HG03342 (cell line): ENCODE results near the gene DIP2A.
"Not testable (repeated sequence)": the region's sequence is repeated elsewhere in the genome, so short reads cannot be mapped to it uniquely, and the experiment has no call there.

ENCODE experiments used
- ATAC-seq: cut with Tn5 transposase; IDR thresholded peaks from one replicate; pipeline ENCODE4 v1.9.1; 2021; ENCODE audit warnings: mild to moderate bottlenecking, moderate library complexity; ENCODE audit not compliant: unreplicated experiment

DIP2A gene

DNA sequence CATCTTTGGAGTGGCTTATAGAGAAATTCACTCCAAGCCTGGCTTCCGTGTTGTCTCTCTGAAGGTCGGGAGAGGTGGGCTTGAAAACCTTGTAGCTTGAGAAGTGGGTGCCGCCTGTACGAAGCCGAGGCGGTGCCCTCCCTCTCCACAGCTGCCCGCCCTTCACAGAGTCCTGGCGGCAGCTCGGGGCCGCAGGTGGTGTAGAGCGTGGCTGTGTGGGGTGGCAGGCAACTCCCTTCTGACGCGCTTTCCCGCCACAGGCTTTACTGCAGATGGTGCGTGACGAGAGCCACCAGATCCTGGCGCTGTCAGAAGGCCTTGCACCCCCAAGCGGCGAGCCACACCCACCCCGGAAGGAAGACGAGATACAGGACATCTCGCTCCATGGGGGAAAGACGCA is 33.1 kb upstream of the DIP2A start:
- no peak for ATAC-seq

DNA sequence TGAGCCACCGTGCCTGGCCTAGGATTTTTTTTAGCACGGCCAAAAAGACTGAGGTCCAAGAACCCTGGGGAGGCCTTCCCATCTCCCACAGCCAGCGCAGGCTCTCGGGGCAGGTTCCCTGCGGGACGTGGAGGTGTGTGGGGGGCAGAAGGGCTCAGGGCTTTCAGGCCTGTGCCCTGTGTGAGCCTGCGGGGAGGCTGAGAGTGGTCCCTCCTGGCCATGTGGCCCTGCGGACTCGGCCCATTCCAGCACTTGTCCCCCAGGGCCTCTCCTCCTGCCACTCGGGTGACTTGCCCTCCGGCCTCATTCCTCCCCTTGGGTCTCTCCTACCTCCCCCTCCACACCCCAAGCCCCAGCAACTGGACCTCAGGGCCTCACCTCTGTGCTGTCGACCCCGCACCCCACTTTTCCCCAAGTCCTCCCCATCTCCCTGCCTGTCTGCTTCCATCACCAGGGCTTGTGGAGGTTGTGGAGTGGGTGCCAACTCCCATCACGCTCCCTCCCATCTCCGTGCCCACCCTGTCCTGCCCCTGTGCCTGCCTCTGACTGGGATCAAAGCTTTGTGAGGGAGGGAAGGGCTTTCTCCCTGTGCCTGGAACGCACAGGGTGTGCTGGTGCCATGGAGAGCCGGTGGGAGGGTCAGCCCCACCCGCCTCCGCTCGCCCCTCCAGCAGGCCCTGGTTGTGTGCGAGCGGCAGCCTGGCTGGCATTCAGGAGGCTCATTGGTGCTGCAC is 32.2 kb upstream of the DIP2A start:
- ATAC-seq = no peak

DNA sequence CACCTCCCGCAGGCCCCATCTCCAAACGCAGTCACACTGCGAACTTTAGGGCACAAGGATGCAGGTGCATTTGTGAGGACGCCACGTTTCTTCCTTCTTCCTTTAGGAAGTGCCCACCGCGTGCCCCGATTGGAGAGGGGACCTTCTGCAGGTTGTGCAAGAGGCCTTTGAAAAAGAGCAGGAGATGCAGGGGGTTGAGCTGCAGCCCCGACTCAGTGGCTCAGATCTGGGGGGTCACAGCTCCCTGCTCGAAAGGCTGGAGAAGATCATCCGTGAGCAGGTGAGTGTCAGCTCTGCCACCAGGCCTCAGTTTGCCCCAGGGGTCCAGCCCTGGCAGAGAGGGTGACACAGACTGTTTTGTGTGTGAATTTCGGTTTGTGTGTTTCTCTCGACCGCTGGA is 31.2 kb upstream of the DIP2A start:
- no peak for ATAC-seq

DNA sequence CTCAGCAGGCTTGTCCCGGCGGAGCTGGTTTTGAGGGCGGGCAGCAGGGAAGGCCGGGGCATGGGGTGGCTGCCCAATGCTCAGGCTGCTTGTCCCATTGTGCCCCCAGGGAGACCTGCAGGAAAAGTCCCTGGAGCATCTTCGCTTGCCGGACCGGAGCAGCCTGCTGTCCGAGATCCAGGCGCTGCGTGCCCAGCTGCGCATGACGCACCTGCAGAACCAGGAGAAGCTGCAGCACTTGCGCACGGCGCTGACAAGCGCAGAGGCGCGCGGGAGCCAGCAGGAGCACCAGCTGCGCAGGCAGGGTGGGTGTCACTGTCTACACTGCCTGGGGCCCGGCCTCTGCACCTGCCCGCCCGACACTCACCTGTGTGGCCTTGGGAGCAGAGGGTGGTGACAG is 30.4 kb upstream of the DIP2A start:
- no peak for ATAC-seq

DNA sequence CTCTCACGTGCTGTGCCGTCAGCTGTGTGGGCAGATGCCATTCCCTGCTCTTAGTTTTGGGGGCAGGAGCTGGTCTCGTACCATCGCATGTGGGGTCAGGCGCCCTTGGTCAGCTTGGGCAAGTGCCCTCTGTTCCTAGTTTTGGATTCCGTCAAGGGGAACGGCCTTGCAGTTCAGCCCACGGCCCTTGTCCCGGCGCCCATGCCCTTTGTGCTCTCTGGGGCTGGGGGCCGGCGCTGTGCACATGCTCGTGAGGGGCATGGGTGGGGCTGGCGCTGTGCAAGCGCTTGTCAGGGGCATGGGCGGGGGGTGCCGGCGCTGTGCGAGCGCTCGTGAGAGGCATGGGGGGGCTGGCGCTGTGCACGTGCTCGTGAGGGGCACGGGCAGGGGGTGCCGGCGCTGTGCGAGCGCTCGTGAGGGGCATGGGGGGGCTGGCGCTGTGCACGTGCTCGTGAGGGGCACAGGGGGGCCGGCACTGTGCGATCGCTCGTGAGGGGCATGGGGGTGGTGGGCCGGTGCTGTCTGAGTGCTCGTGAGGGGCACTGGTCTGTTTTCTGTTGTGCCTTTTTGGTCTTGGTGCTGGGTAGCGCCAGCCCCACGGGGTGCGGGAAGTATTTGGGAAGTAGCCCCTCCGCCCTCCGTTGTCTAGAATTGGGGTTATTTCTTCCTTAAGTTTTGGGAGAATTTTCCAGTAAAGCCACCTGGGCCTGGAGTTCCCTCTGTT is 29.5 kb upstream of the DIP2A start:
- no peak for ATAC-seq

DNA sequence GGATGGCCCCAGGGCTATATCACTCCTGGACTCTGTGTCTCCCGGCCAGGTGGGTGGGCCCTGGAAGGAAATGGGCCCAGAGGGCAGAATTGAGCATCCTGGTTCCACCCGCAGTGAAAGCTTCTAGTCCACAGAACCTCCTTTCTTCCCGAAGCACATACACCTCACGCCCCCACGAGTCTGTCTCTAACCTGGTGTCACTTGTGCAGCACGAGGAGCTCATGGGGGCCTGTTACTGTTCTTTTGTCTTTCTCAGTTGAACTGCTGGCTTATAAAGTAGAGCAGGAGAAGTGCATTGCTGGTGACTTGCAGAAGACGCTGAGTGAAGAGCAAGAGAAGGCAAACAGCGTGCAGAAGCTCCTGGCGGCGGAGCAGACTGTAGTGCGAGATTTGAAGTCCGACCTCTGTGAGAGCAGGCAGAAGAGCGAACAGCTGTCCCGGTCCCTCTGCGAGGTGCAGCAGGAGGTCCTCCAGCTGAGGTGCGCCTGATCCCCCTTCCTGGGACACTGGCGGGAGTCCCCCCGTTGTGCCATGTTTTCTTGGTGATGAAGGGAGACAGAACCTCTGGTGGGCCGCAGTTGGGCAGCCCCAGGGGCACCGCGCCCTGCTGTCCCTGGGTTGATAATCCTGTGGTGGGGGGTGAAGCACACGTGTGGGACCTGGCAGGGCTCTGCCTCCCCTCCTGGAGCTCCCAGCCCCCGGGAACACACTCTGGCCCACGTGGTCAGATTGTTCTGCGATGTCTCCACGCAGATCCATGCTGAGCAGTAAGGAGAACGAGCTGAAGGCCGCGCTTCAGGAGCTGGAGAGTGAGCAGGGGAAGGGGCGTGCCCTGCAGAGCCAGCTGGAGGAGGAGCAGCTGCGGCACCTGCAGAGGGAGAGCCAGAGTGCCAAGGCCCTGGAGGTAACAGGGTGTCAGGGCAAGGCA is 28.7 kb upstream of the DIP2A start:
- no peak for ATAC-seq

DNA sequence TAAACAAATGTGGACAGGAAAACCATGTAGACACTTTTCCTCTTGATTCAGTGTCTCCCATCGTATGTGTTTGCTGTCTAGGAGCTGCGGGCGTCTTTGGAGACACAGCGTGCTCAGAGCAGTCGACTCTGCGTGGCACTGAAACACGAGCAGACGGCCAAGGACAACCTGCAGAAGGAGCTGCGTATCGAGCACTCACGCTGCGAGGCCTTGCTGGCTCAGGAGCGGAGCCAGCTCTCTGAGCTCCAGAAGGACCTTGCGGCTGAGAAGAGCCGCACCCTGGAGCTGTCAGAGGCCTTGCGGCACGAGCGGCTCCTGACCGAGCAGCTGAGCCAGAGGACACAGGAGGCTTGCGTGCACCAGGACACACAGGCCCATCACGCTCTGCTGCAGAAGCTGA is 27.2 kb upstream of the DIP2A start:
- no peak for ATAC-seq

DNA sequence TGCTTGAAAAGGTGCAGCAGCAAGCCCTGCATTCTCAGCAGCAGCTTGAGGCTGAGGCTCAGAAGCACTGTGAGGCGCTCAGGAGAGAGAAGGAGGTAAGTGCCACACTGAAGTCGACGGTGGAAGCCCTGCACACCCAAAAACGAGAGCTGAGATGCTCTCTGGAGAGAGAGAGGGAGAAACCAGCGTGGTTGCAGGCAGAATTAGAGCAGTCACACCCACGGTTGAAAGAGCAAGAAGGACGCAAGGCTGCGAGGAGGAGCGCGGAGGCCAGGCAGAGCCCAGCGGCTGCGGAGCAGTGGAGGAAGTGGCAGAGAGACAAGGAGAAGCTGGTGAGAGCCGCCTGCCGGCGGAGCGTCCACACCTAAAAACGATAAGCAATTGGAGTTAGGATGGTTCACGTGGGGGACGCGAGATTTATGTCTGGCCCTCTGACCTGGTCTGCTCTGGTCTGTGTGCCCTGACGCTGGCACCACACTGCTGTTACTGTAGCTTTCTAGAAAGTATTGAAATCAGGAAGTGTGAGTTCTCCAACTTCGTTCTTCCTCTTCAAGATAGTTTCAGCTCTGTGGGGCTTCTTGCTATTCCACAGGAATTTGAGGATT is 26.7 kb upstream of the DIP2A start:
- no peak for ATAC-seq

DNA sequence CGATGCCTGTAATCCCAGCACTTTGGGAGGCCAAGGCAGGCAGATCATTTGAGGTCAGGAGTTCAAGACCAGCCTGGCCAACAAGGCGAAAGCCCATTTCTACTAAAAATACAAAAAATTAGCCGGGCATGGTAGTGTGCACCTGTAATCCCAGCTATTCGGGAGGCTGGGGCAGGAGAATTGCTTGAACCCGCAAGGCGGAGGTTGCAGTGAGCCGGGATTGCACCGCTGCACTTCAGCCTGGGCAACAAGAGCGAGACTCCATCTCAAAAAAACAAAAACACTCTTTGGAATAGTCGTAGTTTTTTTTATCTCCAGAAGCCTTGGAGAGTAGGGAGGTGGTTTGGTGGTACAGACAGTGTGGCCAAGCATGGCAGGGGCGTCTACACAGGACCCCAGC is 25.6 kb upstream of the DIP2A start:
- not testable (repeated sequence) for ATAC-seq

DNA sequence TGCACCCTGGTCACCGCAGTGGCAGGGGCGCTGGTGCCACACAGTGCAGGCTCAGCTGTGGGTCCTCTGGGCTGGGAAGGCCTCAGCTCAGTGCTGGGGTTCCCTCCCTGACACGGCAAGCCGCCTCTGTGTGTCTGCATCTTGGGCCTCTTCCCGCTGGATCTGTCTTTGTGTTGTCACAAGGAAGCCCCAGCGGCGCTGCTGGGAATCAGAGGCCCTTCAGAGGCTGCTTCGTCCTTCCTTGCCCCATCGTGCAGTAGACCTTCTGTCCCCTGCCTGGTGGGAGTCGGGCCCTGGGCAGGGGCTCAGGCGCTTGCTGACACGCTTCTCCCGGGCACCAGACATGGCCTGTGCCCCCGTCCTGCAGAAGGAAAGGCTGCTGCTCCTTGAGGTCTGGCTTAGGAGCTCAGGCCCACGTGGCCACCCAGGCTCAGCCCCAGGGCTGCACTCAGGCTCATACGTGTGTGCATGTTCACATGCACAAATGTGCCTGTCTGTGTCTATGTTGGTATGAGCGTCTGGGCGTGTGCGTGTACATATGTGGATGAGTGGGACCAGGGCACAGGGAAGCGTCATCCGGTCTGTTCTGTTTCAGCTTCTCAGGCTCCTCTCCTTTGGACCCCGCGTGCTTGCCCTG is 24.3 kb upstream of the DIP2A start:
- ATAC-seq = no peak

DNA sequence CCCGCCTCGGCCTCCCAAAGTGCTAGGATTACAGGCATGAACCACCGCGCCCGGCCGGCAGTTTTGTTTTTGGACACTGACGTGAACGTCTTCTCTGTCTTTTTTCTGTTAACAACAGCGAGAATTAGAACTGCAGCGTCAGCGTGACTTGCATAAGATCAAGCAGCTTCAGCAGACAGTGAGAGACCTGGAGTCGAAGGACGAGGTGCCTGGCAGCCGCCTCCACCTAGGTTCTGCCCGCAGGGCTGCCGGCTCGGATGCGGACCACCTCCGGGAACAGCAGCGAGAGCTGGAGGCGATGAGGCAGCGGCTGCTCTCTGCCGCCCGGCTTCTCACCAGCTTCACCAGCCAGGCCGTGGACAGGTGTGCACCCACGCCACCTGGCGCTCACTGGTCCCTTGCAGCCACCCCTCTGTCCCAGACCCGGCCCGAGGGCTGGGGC is 22.9 kb upstream of the DIP2A start:
- no peak for ATAC-seq

DNA sequence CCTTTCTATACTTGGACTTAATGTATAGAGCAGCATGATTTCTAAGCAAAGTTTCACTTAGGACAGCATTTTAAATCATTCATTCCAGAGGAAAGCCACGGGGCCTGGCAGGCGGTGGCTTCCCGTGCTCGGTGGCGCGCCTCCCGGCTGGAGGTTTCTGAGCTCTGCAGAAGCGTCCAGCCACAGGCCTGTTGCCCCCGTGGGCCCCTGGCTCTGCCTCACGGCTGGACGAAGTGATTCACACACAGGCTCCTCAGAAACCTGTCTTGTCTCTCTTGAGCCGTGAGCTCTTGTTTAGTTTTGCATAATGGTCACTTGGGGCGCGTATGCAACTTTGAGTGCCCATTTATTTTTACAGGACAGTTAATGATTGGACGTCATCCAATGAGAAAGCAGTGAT is 22.1 kb upstream of the DIP2A start:
- ATAC-seq = no peak

DNA sequence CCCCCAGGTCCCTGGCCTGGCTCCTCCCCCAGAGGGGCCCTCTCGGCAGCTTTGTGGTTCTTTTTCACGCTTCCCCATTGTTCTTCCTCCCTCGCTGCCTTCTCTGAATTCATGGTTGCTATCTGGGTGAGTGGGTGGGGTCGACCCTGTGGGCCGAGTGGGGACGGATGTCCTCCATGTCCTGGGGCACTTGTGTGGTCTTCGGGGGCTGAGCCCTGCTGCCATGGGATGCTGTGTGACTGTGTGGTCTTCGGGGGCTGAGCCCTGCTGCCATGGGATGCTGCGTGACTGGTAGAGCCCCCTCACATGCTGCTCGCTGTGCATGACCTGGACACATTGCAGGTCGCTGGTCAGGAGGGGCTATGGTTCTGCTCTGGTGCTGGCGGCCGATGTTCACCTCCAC is 21.6 kb upstream of the DIP2A start:
- no peak for ATAC-seq

DNA sequence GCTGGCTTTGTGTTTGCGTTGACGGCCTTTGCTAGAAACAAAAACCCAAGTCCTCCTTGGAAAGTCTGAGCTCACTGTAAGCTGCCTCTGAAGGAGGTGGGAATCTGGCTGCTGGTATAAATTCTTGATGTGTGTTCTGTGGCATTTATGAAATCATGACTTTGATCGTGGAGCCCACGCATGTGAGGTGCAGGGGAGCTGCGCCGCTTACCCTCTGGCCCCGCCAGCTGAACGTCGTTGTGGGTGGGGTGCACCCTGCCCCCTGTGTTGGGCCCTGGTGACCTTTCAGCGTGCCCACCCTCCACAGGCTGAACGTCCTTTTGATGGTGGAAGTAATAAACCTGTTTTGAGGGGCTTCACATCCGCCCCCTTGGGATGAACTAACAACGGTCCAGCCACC is 21.2 kb upstream of the DIP2A start:
- no peak for ATAC-seq

DNA sequence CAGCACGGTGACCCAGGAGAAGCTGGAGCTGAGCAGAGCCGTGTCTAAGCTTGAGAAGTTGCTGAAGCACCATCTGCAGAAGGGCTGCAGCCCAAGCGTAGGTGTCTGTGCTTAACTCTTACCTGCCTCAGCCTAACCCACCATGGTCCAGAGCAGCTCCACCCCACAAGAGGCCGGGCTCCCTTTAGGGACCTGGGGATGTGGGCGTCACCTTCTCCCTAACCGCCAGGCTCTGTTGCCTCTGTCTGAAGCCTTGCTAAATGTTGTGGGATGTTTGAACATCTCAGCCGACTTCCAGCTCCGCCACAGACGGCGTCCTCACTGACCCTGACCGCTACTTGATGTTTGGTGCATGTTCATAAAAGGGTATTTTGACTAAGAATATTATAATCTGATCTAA is 20.4 kb upstream of the DIP2A start:
- no peak for ATAC-seq

DNA sequence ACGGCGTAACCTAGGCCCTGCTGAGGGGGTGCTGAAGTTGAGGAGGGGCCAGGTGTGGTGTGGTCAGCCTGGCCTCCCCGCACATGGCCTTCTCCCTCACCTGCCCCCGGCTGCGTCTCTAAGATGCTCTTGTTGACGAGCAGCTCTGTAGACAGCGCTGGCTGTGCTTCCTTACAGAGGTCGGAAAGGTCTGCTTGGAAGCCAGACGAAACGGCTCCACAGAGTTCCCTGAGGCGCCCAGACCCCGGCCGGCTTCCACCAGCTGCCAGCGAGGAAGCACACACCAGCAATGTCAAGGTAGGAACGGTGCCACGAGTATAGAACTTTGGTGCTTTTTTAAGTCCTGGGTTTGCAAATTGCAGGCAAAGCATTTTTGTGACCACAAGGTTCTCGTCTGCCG is 18.8 kb upstream of the DIP2A start:
- no peak for ATAC-seq

DNA sequence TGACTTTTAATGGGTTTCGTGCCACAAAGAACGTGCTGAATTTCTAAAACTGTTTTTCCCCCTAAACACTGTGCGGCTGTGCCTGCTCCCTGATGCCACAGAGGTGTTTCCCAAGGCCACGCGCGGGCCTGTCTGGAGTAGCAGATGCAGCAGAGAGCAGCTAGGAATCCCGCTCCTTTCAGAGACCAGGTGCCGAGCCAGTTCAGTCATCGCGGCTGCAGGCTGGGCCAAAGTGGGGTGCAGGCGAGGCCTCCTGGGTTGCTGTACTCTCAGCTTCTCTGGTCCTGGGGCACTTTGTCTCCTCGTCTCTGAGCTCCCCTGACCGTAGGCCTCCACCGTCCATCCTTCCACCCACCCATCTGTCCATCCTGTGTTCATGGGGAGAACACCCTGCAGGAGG is 17.4 kb upstream of the DIP2A start:
- no peak for ATAC-seq

DNA sequence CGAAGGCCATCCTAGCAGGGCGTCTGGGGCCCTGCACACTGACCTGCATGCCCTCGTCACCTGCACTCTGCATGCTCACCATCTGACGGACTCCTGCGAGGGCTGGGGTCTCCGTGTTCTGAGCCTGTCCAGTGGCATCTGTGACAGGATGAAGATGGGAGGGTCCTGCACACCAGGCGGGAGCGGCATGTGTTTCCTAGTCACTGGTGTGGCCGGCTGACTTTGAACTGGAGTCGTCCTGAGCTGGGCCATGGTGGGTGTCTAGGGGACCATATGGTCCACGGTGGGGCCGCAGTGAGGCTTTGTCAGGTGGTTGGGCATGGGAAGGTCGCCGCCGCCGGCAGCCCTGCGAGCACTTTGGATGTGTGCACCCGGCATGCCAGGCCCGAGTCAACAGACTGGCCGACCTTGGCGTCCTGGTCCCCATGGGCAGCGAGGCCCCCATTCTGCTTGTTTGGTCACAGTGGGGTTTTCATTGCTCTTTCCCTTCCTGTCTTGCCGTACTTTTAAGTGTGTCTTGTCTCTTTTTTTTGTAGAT is 16.7 kb upstream of the DIP2A start:
- no peak for ATAC-seq

DNA sequence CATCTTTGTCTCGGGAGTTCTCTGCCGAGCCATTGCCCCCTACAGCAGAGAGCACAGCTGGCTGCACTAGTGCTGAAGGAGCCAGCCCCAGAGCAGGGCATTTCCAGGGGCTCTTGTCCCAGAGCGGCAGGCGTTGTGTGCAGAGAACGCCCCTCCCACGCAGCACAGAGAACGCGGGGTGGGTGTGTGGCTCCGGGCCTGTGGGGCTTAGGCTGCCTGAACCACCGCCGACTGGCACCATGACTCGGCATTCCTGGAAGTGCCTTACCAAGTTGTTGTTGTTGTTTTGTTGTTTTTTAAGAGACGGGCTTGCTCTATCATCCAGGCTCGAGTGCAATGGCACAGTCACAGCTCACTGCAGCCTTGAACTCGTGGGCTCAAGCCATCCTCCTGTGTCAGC is 15.8 kb upstream of the DIP2A start:
- ATAC-seq = no peak

DNA sequence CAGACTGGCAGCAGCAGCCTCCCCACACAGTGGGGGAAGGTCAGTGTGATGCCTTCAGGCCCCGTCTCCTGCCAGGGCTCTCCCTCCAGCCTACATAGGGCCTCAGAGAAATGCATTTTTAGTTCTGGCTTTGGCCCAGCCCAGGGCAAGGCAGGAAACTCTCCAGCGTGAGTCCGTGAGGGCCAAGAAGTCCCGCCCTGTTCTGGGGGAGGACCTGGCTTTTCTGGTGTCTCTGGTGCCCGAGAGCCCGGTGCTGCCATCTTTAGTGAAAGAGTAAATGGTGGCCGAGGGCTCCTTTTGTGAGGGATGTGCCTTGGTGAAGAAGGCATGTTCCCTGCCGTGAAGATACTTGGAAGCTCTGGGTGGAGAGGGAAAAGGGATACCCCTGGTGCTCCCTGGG is 14.8 kb upstream of the DIP2A start:
- ATAC-seq = no peak
